ENCODE results near the gene SH2D3A.

Gene SH2D3A

DNA sequence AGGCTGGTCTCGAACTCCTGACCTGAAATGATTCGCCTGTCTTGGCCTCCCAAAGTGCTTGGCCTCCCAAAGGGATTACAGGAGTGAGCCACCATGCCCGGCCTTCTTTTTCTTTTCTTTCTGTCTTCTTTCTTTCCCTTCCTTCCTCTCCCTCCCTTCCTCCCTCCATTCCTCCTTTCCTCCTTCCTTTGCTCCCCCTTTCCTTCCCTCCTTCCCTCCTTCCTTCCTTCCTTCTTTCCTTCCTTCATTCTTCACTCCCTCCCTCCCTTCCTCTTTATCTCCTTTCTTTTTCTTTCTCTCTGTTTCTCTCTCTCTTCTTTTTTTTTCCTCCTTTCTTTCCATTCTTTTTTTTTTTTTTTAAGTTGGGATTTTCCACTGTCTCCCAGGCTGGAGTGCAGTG is 58.9 kb downstream of the SH2D3A start:
- no peaks in the 10 kb centered on the region for H3K4me1 ChIP-seq (ENCODE audit: insufficient read depth, low read length, severe bottlenecking)
- no peaks in the 10 kb centered on the region for H3K9me2 ChIP-seq (ENCODE audit: low read depth, low read length)
- no peaks in the 10 kb centered on the region for H4K20me1 ChIP-seq (ENCODE audit: insufficient read depth, low read length)
- no peak overlapping the region for H3K4me2 ChIP-seq (ENCODE audit: low read length)
- no peaks in the 10 kb centered on the region for H3K79me2 ChIP-seq (ENCODE audit: insufficient read depth, low read length)
- H3K27me3 ChIP-seq (ENCODE audit: insufficient read depth, low read length): no peaks in the 10 kb centered on the region; the same call in 1 of the 2 replicates
- H3F3A ChIP-seq (ENCODE audit: insufficient read depth, low read length): no peaks in the 10 kb centered on the region
- H3K9me3 ChIP-seq (ENCODE audit: low read length): no peaks in the 10 kb centered on the region
- TF ChIP-seq EZH2 (IDR thresholded peaks at IDR 0.05; ENCODE audit: borderline replicate concordance, low read length): no peak
- TF ChIP-seq, protein P1, sequence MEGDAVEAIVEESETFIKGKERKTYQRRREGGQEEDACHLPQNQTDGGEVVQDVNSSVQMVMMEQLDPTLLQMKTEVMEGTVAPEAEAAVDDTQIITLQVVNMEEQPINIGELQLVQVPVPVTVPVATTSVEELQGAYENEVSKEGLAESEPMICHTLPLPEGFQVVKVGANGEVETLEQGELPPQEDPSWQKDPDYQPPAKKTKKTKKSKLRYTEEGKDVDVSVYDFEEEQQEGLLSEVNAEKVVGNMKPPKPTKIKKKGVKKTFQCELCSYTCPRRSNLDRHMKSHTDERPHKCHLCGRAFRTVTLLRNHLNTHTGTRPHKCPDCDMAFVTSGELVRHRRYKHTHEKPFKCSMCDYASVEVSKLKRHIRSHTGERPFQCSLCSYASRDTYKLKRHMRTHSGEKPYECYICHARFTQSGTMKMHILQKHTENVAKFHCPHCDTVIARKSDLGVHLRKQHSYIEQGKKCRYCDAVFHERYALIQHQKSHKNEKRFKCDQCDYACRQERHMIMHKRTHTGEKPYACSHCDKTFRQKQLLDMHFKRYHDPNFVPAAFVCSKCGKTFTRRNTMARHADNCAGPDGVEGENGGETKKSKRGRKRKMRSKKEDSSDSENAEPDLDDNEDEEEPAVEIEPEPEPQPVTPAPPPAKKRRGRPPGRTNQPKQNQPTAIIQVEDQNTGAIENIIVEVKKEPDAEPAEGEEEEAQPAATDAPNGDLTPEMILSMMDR (IDR thresholded peaks at IDR 0.05; ENCODE audit: low read length): no peak
- no peak overlapping the region for H3K4me3 ChIP-seq (ENCODE audit: low read depth, low read length, poor library complexity, severe bottlenecking)
- no peak overlapping the region for H2AFZ ChIP-seq (ENCODE audit: low read length)
- H3K9ac ChIP-seq (ENCODE audit: low read length): no peak overlapping the region
- H3K27ac ChIP-seq (ENCODE audit: low read depth, low read length, poor library complexity, severe bottlenecking): no peak overlapping the region
- H3K36me3 ChIP-seq (ENCODE audit: insufficient read depth, low read length): no peaks in the 10 kb centered on the region

GRCh38 chr19:6707658-6708018 is 59.6 kb downstream of the SH2D3A start:
- H3K4me3 ChIP-seq (ENCODE audit: low read depth, low read length, poor library complexity, severe bottlenecking): no peak overlapping the region
- no peak overlapping the region for H3K9ac ChIP-seq (ENCODE audit: low read length)
- no peaks in the 10 kb centered on the region for H3K9me3 ChIP-seq (ENCODE audit: low read length)
- H3K27ac ChIP-seq (ENCODE audit: low read depth, low read length, poor library complexity, severe bottlenecking): no peak overlapping the region
- no peak overlapping the region for H3K4me2 ChIP-seq (ENCODE audit: low read length)
- TF ChIP-seq EZH2 (IDR thresholded peaks at IDR 0.05; ENCODE audit: borderline replicate concordance, low read length): no peak
- TF ChIP-seq, protein P1 (IDR thresholded peaks at IDR 0.05; ENCODE audit: low read length): no peak
- H3K27me3 ChIP-seq (ENCODE audit: insufficient read depth, low read length): no peaks in the 10 kb centered on the region; the same call in 1 of the 2 replicates
- H3F3A ChIP-seq (ENCODE audit: insufficient read depth, low read length): no peaks in the 10 kb centered on the region
- H3K9me2 ChIP-seq (ENCODE audit: low read depth, low read length): no peaks in the 10 kb centered on the region
- H3K4me1 ChIP-seq (ENCODE audit: insufficient read depth, low read length, severe bottlenecking): no peaks in the 10 kb centered on the region
- no peak overlapping the region for H2AFZ ChIP-seq (ENCODE audit: low read length)
- no peaks in the 10 kb centered on the region for H4K20me1 ChIP-seq (ENCODE audit: insufficient read depth, low read length)
- H3K36me3 ChIP-seq (ENCODE audit: insufficient read depth, low read length): no peaks in the 10 kb centered on the region
- no peaks in the 10 kb centered on the region for H3K79me2 ChIP-seq (ENCODE audit: insufficient read depth, low read length)

DNA sequence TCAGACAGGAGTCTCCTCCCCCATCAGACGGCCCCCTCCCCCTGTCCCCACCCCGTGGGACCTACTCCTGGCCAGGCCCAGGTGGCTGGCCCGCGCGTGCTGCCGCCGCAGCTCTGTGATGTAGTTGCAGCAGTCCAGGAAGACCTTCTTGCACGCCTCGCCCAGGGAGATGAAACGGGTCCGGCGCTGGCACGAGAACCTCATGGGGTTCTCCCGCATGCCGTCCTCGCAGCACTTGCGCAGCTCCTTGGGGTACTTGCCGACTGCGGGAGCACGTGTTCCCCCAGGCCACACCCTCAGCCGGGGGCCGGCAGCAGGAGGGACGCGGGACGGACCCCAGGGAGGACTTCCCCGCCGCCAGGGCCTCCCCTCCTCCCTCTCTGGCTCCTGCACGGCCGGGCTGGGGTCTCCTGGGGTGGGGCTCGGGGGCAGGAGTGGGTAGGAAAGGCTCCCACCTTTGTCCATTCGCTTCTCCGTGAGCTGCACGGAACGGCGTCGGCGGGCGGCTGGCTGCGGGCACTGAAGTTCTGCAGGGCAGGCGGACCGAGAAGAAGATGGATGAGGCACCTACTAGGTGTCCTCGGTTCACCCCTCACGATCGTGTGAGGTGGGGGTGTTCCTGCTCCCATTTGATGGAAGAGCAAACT is 60.1 kb downstream of the SH2D3A start:
- H3K79me2 ChIP-seq (ENCODE audit: insufficient read depth, low read length): no peaks in the 10 kb centered on the region
- no peaks in the 10 kb centered on the region for H4K20me1 ChIP-seq (ENCODE audit: insufficient read depth, low read length)
- H3F3A ChIP-seq (ENCODE audit: insufficient read depth, low read length): no peaks in the 10 kb centered on the region
- no peaks in the 10 kb centered on the region for H3K4me1 ChIP-seq (ENCODE audit: insufficient read depth, low read length, severe bottlenecking)
- no peaks in the 10 kb centered on the region; the same call in 1 of the 2 replicates for H3K27me3 ChIP-seq (ENCODE audit: insufficient read depth, low read length)
- no peak overlapping the region for H3K27ac ChIP-seq (ENCODE audit: low read depth, low read length, poor library complexity, severe bottlenecking)
- no peaks in the 10 kb centered on the region for H3K9me3 ChIP-seq (ENCODE audit: low read length)
- H3K9ac ChIP-seq (ENCODE audit: low read length): no peak overlapping the region
- no peak overlapping the region for H2AFZ ChIP-seq (ENCODE audit: low read length)
- H3K4me3 ChIP-seq (ENCODE audit: low read depth, low read length, poor library complexity, severe bottlenecking): no peak overlapping the region
- no peaks in the 10 kb centered on the region for H3K36me3 ChIP-seq (ENCODE audit: insufficient read depth, low read length)
- no peaks in the 10 kb centered on the region for H3K9me2 ChIP-seq (ENCODE audit: low read depth, low read length)
- TF ChIP-seq, protein P1 (IDR thresholded peaks at IDR 0.05; ENCODE audit: low read length): no peak
- no peak for TF ChIP-seq EZH2 (IDR thresholded peaks at IDR 0.05; ENCODE audit: borderline replicate concordance, low read length)
- H3K4me2 ChIP-seq (ENCODE audit: low read length): no peak overlapping the region
